Loucy (cell line): Measurements from ENCODE around the gene GK2.

Experiments used
- H2AFZ ChIP-seq: fragments of 200-600 bp; sonication (generic); 2 replicates; pipeline ENCODE4 v1.6.0; 2016; ENCODE audit warnings: antibody characterized with exemption, mild to moderate bottlenecking, low read length, moderate library complexity
- H3F3A ChIP-seq: fragments of 200-600 bp; 2 replicates; pipeline ENCODE4 v1.6.0; 2016; ENCODE audit warnings: antibody characterized with exemption, low read depth, mild to moderate bottlenecking
- H3K27me3 ChIP-seq: fragments of 200-600 bp; sonication (generic); 2 replicates; pipeline ENCODE4 v1.6.1; 2014; ENCODE audit warnings: low read length, mild to moderate bottlenecking; ENCODE audit not compliant: insufficient read depth, poor library complexity, severe bottlenecking
- H3K36me3 ChIP-seq: fragments of 200-600 bp; sonication (generic); 2 replicates; pipeline ENCODE4 v1.6.1; 2016; ENCODE audit warnings: low read length; ENCODE audit not compliant: insufficient read depth
- H3K4me1 ChIP-seq: fragments of 200-600 bp; sonication (generic); 2 replicates; pipeline ENCODE4 v1.5.1; 2014; ENCODE audit warnings: low read length, mild to moderate bottlenecking; ENCODE audit not compliant: insufficient read depth, poor library complexity, severe bottlenecking
- H3K4me2 ChIP-seq: fragments of 200-600 bp; sonication (generic); 2 replicates; pipeline ENCODE4 v1.6.0; 2014; ENCODE audit warnings: antibody characterized with exemption, low read length, low read depth, mild to moderate bottlenecking; ENCODE audit not compliant: poor library complexity, severe bottlenecking
- H3K4me3 ChIP-seq: fragments of 200-600 bp; sonication (generic); 2 replicates; pipeline ENCODE4 v1.5.1; 2014; ENCODE audit warnings: low read length, mild to moderate bottlenecking, mixed read lengths; ENCODE audit not compliant: poor library complexity, severe bottlenecking
- H3K79me2 ChIP-seq: fragments of 200-600 bp; sonication (generic); 2 replicates; pipeline ENCODE4 v1.6.1; 2014; ENCODE audit warnings: low read length; ENCODE audit not compliant: insufficient read depth
- H3K9ac ChIP-seq: fragments of 200-600 bp; sonication (generic); 2 replicates; pipeline ENCODE4 v1.6.0; 2014; ENCODE audit warnings: mild to moderate bottlenecking, low read depth, low read length, moderate library complexity; ENCODE audit not compliant: poor library complexity, severe bottlenecking
- H3K9me2 ChIP-seq: fragments of 200-600 bp; sonication (generic); replicated peaks from 2 replicates; pipeline ENCODE4 v1.6.1; 2016; ENCODE audit warnings: low read depth, low read length, mixed read lengths
- H3K9me3 ChIP-seq: fragments of 200-600 bp; sonication (generic); 2 replicates; pipeline ENCODE4 v1.6.1; 2014; ENCODE audit warnings: mild to moderate bottlenecking, antibody characterized with exemption, low read length, low read depth; ENCODE audit not compliant: insufficient read depth
- H4K20me1 ChIP-seq: fragments of 200-600 bp; sonication (generic); 2 replicates; pipeline ENCODE4 v1.6.0; 2014; ENCODE audit warnings: antibody characterized with exemption, low read length, mild to moderate bottlenecking; ENCODE audit not compliant: insufficient read depth, poor library complexity, severe bottlenecking
- EZH2phosphoT487 ChIP-seq: fragments of 200-600 bp; IDR thresholded peaks from 2 replicates; pipeline ENCODE4 v1.6.1; 2018; ENCODE audit warnings: antibody characterized with exemption, mild to moderate bottlenecking, moderate library complexity, borderline replicate concordance
- TF ChIP-seq, protein P1 (sequence below): fragments of 200-600 bp; sonication (generic); conservative IDR thresholded peaks from 2 replicates; pipeline ENCODE4 v1.5.1; 2014; ENCODE audit warnings: mild to moderate bottlenecking, antibody characterized with exemption, low read length

Gene GK2

GRCh38 chr4:79429113-79429903 lies 21.3 kb upstream of the GK2 start:
- Histone ChIP-seq H3K27me3 (no peaks in the 10 kb centered on the region), H3K9ac (no peak overlapping the region), H4K20me1 (no peaks in the 10 kb centered on the region), H3K4me2 (no peak overlapping the region), H3K79me2 (no peaks in the 10 kb centered on the region), H3K4me3 (no peak overlapping the region), H3K9me2 (no peaks in the 10 kb centered on the region), H2AFZ (no peak overlapping the region), H3K9me3 (no peaks in the 10 kb centered on the region), H3F3A (no peaks in the 10 kb centered on the region), H3K36me3 (no peaks in the 10 kb centered on the region), H3K4me1 (no peaks in the 10 kb centered on the region)
- no peak for TF ChIP-seq EZH2phosphoT487
- TF ChIP-seq, protein P1, sequence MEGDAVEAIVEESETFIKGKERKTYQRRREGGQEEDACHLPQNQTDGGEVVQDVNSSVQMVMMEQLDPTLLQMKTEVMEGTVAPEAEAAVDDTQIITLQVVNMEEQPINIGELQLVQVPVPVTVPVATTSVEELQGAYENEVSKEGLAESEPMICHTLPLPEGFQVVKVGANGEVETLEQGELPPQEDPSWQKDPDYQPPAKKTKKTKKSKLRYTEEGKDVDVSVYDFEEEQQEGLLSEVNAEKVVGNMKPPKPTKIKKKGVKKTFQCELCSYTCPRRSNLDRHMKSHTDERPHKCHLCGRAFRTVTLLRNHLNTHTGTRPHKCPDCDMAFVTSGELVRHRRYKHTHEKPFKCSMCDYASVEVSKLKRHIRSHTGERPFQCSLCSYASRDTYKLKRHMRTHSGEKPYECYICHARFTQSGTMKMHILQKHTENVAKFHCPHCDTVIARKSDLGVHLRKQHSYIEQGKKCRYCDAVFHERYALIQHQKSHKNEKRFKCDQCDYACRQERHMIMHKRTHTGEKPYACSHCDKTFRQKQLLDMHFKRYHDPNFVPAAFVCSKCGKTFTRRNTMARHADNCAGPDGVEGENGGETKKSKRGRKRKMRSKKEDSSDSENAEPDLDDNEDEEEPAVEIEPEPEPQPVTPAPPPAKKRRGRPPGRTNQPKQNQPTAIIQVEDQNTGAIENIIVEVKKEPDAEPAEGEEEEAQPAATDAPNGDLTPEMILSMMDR: no peak

GRCh38 chr4:79426989-79427388 lies 19.0 kb upstream of the GK2 start:
- TF ChIP-seq EZH2phosphoT487: no peak
- TF ChIP-seq, protein P1: no peak
- H3K4me3 ChIP-seq: no peak overlapping the region
- no peaks in the 10 kb centered on the region for H3K4me1 ChIP-seq
- H3K79me2 ChIP-seq: no peaks in the 10 kb centered on the region
- no peaks in the 10 kb centered on the region for H3K27me3 ChIP-seq
- H2AFZ ChIP-seq: no peak overlapping the region; the same call in 1 of the 2 replicates
- no peak overlapping the region for H3K9ac ChIP-seq
- no peaks in the 10 kb centered on the region for H3K36me3 ChIP-seq
- H3K4me2 ChIP-seq: no peak overlapping the region
- no peaks in the 10 kb centered on the region for H3K9me2 ChIP-seq
- H3K9me3 ChIP-seq: no peaks in the 10 kb centered on the region
- no peaks in the 10 kb centered on the region for H4K20me1 ChIP-seq
- H3F3A ChIP-seq: no peaks in the 10 kb centered on the region

DNA sequence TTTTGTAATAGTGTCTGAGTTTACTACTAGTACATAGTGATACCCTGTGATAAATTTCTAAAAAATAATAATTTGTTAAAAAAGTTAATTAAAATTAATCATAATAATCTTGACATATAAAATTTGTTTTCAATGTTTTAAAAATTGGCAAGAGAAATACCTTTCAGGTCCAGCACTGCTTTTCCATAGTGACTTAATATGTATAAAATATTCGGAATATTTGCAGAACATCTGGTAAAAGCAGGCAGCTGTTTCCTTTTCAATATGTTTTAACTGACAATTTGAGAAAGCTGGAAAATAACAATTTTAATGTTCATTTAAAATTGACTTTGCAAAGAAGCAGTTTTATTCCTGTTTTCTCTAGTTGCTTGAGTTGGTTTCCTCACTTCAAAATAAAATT lies 17.6 kb upstream of the GK2 start:
- Histone ChIP-seq H3K9ac (no peak overlapping the region), H3K4me3 (no peak overlapping the region), H3K9me3 (no peaks in the 10 kb centered on the region), H4K20me1 (no peaks in the 10 kb centered on the region), H2AFZ (no peak overlapping the region), H3F3A (no peaks in the 10 kb centered on the region), H3K79me2 (no peaks in the 10 kb centered on the region), H3K4me2 (no peak overlapping the region), H3K4me1 (no peaks in the 10 kb centered on the region), H3K27me3 (no peaks in the 10 kb centered on the region), H3K36me3 (no peaks in the 10 kb centered on the region), H3K9me2 (no peaks in the 10 kb centered on the region)
- no peak for TF ChIP-seq EZH2phosphoT487
- TF ChIP-seq, protein P1: no peak
